C4-2B (cell line): ENCODE data around the gene EMC9.

ENCODE experiments used
- H3K27ac ChIP-seq: fragments of 450-650 bp; 2 replicates; pipeline ENCODE4 v1.5.1; 2017
- ZFX ChIP-seq: fragments of 450-650 bp; IDR thresholded peaks from 2 replicates; pipeline ENCODE4 v1.6.1; 2017
- TF ChIP-seq, protein P1 (sequence below): fragments of 450-650 bp; conservative IDR thresholded peaks from 2 replicates; pipeline ENCODE4 v1.5.1; 2017; ENCODE audit warnings: mild to moderate bottlenecking

The EMC9 gene

DNA sequence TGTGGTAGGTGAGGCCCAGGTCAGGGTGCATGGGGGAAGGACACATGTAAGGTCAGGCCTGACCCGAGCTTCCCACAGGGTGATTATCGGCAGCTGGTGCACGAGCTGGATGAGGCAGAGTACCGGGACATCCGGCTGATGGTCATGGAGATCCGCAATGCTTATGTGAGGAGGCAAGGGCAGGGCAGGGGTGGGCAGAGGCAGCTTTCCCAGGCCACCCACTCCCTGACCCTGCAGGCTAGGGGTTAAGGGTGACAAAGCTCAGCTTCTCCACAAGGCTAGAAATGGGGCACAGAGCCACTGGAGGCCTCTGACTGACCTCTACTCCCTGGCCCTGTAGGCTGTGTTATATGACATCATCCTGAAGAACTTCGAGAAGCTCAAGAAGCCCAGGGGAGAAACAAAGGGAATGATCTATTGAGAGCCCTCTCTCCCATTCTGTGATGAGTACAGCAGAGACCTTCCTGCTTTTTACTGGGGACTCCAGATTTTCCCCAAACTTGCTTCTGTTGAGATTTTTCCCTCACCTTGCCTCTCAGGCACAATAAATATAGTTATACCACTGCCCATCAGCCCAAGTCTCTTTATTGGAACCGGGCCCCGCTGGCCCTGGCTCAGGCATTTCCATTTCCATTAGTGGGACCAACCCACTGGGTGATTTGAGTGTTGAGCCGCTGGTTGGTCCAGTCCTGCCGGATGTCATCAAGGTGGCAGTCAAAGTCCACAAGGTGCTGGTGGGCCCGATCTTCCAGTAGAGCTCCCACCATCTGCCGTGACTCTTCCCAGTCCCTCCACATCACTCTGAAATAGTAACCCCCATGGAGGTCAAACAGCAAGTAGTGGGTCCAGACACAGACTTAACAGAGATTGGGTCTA lies 2.8 kb downstream of the EMC9 start:
- no peak overlapping the region for H3K27ac ChIP-seq
- TF ChIP-seq, protein P1, sequence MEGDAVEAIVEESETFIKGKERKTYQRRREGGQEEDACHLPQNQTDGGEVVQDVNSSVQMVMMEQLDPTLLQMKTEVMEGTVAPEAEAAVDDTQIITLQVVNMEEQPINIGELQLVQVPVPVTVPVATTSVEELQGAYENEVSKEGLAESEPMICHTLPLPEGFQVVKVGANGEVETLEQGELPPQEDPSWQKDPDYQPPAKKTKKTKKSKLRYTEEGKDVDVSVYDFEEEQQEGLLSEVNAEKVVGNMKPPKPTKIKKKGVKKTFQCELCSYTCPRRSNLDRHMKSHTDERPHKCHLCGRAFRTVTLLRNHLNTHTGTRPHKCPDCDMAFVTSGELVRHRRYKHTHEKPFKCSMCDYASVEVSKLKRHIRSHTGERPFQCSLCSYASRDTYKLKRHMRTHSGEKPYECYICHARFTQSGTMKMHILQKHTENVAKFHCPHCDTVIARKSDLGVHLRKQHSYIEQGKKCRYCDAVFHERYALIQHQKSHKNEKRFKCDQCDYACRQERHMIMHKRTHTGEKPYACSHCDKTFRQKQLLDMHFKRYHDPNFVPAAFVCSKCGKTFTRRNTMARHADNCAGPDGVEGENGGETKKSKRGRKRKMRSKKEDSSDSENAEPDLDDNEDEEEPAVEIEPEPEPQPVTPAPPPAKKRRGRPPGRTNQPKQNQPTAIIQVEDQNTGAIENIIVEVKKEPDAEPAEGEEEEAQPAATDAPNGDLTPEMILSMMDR: no peak
- no peak for TF ChIP-seq ZFX

DNA sequence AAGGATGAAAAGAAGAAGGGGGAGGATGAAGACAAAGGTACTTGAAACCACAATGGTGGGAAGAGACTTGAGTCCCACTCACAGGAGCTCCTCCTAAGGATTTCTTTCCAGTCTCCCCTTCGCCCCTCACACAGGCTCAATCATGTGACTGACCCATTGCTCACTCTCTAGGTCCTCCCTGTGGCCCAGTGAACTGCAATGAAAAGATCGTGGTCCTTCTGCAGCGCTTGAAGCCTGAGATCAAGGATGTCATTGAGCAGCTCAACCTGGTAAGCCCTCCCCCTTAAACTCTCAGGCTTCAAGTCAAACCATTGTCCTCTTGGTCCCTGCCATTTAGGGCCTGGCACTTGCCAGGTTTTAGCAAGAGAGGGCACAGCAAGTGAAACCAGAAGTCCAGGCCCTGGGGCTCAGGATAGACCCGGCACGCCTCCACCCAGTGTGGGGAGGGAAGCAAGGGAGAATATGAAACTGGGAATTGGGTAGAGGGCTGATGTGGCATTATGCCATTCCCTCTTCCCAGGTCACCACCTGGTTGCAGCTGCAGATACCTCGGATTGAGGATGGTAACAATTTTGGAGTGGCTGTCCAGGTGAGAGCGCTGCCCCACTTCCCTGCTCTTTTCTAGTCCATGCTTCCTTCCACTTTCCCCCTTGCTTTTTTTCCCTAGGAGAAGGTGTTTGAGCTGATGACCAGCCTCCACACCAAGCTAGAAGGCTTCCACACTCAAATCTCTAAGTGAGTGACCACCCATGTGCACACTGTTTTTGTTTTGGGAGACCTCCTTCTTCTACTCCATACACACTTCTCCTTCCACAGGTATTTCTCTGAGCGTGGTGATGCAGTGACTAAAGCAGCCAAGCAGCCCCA lies 3.6 kb downstream of the EMC9 start:
- H3K27ac ChIP-seq: no peak overlapping the region
- TF ChIP-seq, protein P1: no peak
- TF ChIP-seq ZFX: no peak

DNA sequence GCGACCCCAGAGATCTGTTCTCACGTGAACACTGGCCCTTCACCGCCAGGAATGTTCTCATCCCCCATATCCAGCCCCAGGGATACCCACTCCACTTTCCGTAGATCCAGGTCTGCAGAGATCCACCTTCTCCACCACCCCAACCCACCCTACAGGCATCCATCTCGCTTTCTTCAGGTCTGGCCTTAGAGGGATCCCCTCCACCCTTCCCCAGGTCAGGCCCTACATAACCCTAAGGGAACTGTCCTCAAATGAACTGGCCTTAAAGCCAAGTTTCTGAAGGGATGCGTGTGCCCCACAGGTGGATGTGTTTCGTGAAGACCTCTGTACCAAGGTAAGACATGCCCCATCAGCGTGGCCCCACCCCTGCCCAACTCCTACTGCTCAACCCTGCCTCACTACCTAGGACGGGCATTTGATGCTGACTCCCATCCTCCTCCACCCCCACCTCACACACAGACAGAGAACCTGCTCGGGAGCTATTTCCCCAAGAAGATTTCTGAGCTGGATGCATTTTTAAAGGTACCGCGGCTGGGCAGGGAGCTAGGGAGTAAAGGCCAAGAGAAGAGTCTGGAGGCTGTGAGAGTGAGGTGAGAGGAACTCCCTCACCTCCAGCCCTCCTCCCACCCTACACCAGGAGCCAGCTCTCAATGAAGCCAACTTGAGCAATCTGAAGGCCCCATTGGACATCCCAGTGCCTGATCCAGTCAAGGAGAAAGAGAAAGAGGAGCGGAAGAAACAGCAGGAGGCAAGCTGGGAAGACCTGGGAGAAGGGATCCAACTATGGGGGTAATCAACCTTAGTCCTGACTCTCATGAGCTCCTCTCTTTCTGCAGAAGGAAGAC lies 4.5 kb downstream of the EMC9 start:
- TF ChIP-seq, protein P1: no peak
- TF ChIP-seq ZFX: no peak
- peak overlapping the region; percentile 81 for H3K27ac ChIP-seq

DNA sequence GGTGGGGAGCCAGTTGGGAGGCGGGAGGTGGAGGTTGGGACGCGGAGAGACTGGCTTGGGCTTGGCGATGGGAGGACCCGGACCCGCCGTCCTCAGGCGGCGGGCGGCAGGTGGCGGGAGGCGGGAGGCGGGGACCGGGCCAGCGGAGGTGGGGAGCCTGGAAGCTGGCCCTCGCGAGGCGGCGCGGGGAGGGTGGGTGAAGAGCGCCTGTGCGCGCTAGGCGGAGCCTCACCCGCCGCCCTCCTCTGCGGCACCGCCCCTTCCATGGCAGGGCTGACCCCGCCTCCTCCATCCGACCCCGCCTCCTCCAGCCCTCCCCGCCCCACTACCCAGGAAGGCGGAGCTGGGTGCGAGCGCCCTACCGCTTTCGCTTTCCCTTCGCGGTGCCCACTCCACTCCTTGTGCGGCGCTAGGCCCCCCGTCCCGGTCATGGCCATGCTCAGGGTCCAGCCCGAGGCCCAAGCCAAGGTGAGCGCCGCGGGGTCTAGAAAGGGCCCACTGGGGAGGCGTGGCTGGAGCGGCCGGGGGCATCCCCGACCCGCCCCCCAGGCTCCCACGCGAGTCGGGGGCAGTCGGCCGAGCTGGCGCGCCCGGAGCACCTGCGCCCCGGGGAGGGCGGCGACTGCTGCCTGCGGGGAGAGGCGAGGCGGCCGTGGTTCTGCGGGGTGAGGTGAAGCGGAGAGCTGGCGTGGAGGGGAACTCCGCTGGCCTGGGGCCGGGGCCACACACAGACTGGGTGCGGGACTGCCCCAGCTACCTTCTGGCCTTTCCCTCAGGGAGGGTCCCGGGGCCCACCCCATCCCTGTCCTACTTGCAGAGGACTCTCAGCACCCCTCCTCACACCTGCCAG lies 5.3 kb downstream of the EMC9 start, which contains the start of gene PSME1:
Gene PSME1 (plus strand): TSS at position 361 of the 850 bp plus-strand sequence. CDS start 69 bp downstream, at position 430.
- H3K27ac ChIP-seq: peak within 1 kb of the TSS; percentile 81
- TF ChIP-seq, protein P1: no peak
- no peak for TF ChIP-seq ZFX

DNA sequence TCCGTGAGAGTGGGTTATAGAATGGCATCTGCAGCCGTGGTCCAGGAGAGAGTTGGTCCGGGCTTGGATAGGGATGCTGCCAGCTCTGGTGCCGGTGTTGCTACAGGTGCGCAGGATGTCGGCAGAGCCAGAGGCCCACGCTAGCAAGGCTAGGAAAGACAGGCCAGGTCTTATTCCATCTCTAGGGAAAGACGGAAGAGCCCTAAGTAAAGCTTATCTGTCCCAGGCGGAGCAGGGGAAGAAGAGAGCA lies 5.9 kb downstream of the EMC9 start:
- H3K27ac ChIP-seq: peak overlapping the region; percentile 81
- TF ChIP-seq ZFX: no peak
- TF ChIP-seq, protein P1: no peak

DNA sequence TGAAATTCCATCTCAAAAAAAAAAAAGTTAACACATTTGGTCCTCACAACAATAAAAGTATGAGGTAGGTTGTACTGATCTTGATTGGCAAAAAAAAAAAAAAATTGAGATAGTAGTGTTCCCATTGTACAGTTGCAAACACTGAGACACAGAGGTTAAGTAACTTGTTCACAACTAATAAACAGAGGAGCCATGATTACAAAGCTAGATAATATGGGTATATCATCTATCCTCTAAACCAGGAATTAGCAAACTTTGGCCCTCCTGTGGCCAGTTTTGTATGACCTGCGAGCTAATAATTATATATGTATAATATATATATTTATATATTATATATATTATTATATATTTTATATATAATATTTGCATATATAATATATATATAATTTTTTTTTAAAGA lies 7.7 kb downstream of the EMC9 start:
- H3K27ac ChIP-seq: no peak overlapping the region
- no peak for TF ChIP-seq ZFX
- TF ChIP-seq, protein P1: no peak
